A549 (cell line): ENCODE data around the gene CLIP1. TPM values are rescaled to one million over a fixed set of nuclear protein-coding genes. Genes with fewer than 3 reads are reported as not detected.
A peak's percentile ranks its signal among the peaks of the same experiment; 100 is the strongest.
"Not testable (repeated sequence)": the region's sequence is repeated elsewhere in the genome, so short reads cannot be mapped to it uniquely, and the experiment has no call there.

Experiments
- ATAC-seq, 2 experiments: fragments of 200-7000 bp in 1 of 2; fragments of >200 bp in 1 of 2; cut with Nextera tagmentation in 1 of 2; cut with Tn5 transposase in 1 of 2; 3 replicates each; pipeline versions ENCODE4 v1.8.0 to v1.9.1; 2018 to 2020; ENCODE audit warnings: mild to moderate bottlenecking in 1 of 2, moderate library complexity in 1 of 2
- CTCF ChIA-PET: fragments of 300-600 bp; sonication (Branson Sonifier 250); formaldehyde crosslinking; extraction: SDS; loops from one replicate; lab custom pipeline; 2021; ENCODE audit warnings: antibody characterized with exemption, inconsistent platforms; lab: Yijun Ruan, JAX
- POLR2A ChIA-PET: fragments of 350-600 bp; formaldehyde crosslinking; extraction: SDS; loops from one replicate; lab custom pipeline; 2021; ENCODE audit warnings: antibody characterized with exemption, inconsistent platforms; lab: Yijun Ruan, JAX
- DNase-seq, 2 experiments: peaks; one replicate each; pipeline versions ENCODE4 v3.0.0 to v3.0.0-alpha.2; 2011 to 2016; ENCODE audit warnings: low read depth in 1 of 2, low spot score in 1 of 2
- FAIRE-seq: peaks from 2 replicates; lab custom pipeline; 2011; peaks lifted over from hg19 to GRCh38; lab: Jason Lieb, UNC
- H3K27ac ChIP-seq, 2 experiments: fragments of >200 bp; sonication (Bioruptor Twin); formaldehyde crosslinking; 3 replicates each; pipeline ENCODE4 v1.5.1; 2016 to 2017
- H3K4me1 ChIP-seq: fragments of >200 bp; sonication (Bioruptor Twin); formaldehyde crosslinking; 3 replicates; pipeline ENCODE4 v1.6.1; 2016
- H3K4me2 ChIP-seq: fragments of >200 bp; sonication (Bioruptor Twin); formaldehyde crosslinking; 3 replicates; pipeline ENCODE4 v1.6.1; 2016
- H3K4me3 ChIP-seq: fragments of >200 bp; sonication (Bioruptor Twin); formaldehyde crosslinking; 3 replicates; pipeline ENCODE4 v1.5.1; 2016
- H3K9me3 ChIP-seq: fragments of >200 bp; sonication (Bioruptor Twin); formaldehyde crosslinking; 3 replicates; pipeline ENCODE4 v1.6.1; 2016
- CBX2 ChIP-seq: fragments of 200-600 bp; sonication (generic); IDR thresholded peaks from 2 replicates; pipeline ENCODE4 v1.6.1; 2016; ENCODE audit warnings: low read depth, mild to moderate bottlenecking, borderline replicate concordance
- CBX8 ChIP-seq: fragments of 200-600 bp; sonication (generic); IDR thresholded peaks from 2 replicates; pipeline ENCODE4 v1.6.1; 2016
- CEBPB ChIP-seq, 2 experiments: fragments of >200 bp in 1 of 2; sonication (Bioruptor Twin) in 1 of 2; formaldehyde crosslinking in 1 of 2; IDR thresholded peaks; 2 replicates each; pipeline ENCODE4 v1.6.1; 2012 to 2016
- FOSB ChIP-seq: fragments of 250-450 bp; sonication (Bioruptor Pico); IDR thresholded peaks from 2 replicates; pipeline ENCODE4 v1.5.0; 2020; ENCODE audit warnings: mild to moderate bottlenecking, moderate library complexity
- GATA3 ChIP-seq: IDR thresholded peaks from 2 replicates; pipeline ENCODE4 v1.6.1; 2012; ENCODE audit warnings: borderline replicate concordance
- HEYL ChIP-seq: fragments of 250-450 bp; sonication (Bioruptor Pico); IDR thresholded peaks from 2 replicates; pipeline ENCODE4 v1.8.0; 2021; ENCODE audit warnings: mild to moderate bottlenecking, moderate library complexity
- HOXB13 ChIP-seq: fragments of 250-450 bp; sonication (Bioruptor Pico); IDR thresholded peaks from 2 replicates; pipeline ENCODE4 v1.5.0; 2020; ENCODE audit warnings: low read depth, mild to moderate bottlenecking, moderate library complexity
- MAZ ChIP-seq: fragments of 150-350 bp; IDR thresholded peaks from 2 replicates; pipeline ENCODE4 v1.6.1; 2014; ENCODE audit warnings: antibody characterized with exemption, low read depth, low read length, borderline replicate concordance
- PHF8 ChIP-seq: fragments of 200-600 bp; sonication (generic); IDR thresholded peaks from 2 replicates; pipeline ENCODE4 v1.6.1; 2016; ENCODE audit warnings: low read depth, mild to moderate bottlenecking, antibody characterized with exemption, moderate library complexity, borderline replicate concordance
- POLR2AphosphoS2 ChIP-seq: conservative IDR thresholded peaks from 2 replicates; pipeline ENCODE4 v1.6.1; 2012; ENCODE audit warnings: low read length, improper control_type of control experiment, inconsistent platforms
- RAD21 ChIP-seq, 2 experiments: fragments of >200 bp in 1 of 2; sonication (Bioruptor Twin) in 1 of 2; formaldehyde crosslinking in 1 of 2; IDR thresholded peaks in 1 of 2; conservative IDR thresholded peaks in 1 of 2; 2 replicates in 1 of 2; 3 replicates in 1 of 2; pipeline ENCODE4 v1.6.1; 2012 to 2018; ENCODE audit warnings: inconsistent platforms in 1 of 2
- WGBS: methylation state at CpG from one replicate; pipeline ENCODE4 v1.1.6; 2017; ENCODE audit errors: missing lambda C conversion rate; 5-methylcytosine and 5-hydroxymethylcytosine counted together
- polyA plus RNA-seq, 4 experiments: library from polyadenylated mRNA; depleted of rRNA in 3 of 4; stranded (reverse); fragments of >200 nt; fragmentation: RNase III in 1 of 4; extraction: RNeasy Plus Mini Kit Qiagen cat#74134 plus additional on column Dnase treatment in 1 of 4; gene quantifications; 2 replicates in 3 of 4; 3 replicates in 1 of 4; pipeline ENCODE4 v1.2.3, GENCODE V29; 2011 to 2017
- TF ChIP-seq, protein P1 (sequence below): fragments of >200 bp; sonication (Bioruptor Twin); formaldehyde crosslinking; IDR thresholded peaks from 3 replicates; pipeline ENCODE4 v1.6.1; 2016

Gene CLIP1
- polyA plus RNA-seq, 2 of the 4 experiments (the other 2 are of a cell fraction), result 43.0 to 133 TPM

DNA sequence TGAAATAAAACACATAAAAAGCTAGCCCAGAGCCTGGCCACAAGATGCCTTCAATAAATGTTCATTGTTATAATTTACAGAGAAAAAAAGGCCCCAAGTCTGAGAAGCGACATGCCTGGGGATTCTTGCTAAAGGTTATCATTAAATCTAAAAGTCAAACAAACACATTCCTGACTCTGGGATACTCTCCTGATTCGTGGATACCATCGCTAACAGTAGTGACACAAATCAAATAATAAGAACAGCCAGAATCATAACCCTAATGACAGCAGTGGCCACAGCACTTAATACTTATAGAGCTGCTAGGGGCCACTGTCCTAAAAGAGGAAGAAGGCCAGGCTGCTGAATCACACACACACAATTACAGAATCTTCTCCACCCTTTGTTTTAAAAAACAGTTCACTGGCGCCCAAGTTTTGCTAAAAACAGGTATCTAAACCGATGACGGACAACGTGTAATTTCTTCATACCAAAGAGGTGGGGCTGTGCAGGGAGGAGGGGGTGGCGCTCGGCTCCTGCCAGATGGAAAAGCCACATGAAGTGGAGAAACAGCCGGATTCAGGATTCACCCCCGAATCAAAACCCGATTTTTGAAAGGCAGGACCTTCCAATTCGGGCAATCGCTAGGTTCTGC is 1.2 kb downstream of the CLIP1 start:
- Histone ChIP-seq H3K4me1 (peaks cover 48% of the 10 kb centered on the region), H3K9me3 (no peaks in the 10 kb centered on the region), H3K4me3 (peak overlapping the region; percentile 79), H3K4me2 (peak overlapping the region; percentile 86), H3K27ac (peak overlapping the region; percentile 100)
- DNase-seq (peak; percentile 49 to 75), FAIRE-seq (no peak), ATAC-seq (peak; percentile 36 to 60; a peak in 5 of 6 replicates)
- TF ChIP-seq CEBPB (IDR thresholded peaks at IDR 0.05), result 0 out of 4 replicates have a peak, but pooled peaks of 1 of the 2 experiments have one; percentile 9
- no peak for TF ChIP-seq HOXB13
- TF ChIP-seq GATA3, result peak; percentile 69; the same call in 1 of the 2 replicates
- no peak for TF ChIP-seq PHF8
- 0 out of 2 replicates have a peak, but pooled peaks have one; percentile 59 for TF ChIP-seq MAZ
- CTCF ChIA-PET, result interaction anchor here (0.7 to 5.0 kb wide), 15 partner anchors 8 to 65 kb away, joined by 3 to 79 read pairs (median 4); no protein-coding TSS in a partner anchor
- POLR2A ChIA-PET, result interaction anchor here (0.6 to 3.2 kb wide), 7 partner anchors 15 to 105 kb away, joined by 3 to 55 read pairs (median 3); partner anchors contain the start of genes KNTC1 and RSRC2
- under 1% methylated on average over 14 of the region's 14 CpGs for WGBS

DNA sequence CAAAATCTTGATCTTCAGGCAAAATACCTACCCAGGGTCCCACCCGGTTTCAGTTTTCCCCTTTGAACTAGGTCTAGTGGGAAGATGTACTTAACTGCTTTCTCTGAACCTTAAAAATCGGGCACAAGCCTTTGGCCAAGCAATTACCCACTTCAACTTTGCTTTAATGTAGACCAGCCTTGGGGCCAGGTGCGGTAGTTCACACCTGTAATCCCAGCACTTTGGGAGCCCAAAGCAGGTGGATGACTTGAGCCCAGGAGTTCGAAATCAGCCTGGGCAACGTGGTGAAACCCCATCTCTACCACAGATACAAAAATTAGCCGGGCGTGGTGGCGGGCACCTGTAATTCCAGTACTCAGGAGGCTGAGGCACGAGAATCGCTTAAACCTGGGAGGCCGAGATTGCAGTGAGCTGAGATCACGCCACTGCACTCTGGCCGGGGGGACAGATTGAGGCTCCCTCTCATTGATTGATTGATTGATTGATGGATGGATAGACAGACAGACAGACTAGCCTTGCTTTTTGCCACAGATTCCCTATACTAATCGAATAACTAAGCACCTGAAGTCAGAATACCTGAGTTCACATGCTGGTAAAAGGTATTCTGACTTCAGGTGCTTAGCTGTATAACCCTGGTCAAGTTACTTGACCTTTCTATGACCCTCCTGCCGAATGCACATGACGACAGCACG is 1.9 kb downstream of the CLIP1 start:
- CTCF ChIA-PET, result interaction anchor here (0.6 to 5.0 kb wide), 8 partner anchors 11 to 64 kb away, joined by 3 to 79 read pairs (median 4); no protein-coding TSS in a partner anchor

DNA sequence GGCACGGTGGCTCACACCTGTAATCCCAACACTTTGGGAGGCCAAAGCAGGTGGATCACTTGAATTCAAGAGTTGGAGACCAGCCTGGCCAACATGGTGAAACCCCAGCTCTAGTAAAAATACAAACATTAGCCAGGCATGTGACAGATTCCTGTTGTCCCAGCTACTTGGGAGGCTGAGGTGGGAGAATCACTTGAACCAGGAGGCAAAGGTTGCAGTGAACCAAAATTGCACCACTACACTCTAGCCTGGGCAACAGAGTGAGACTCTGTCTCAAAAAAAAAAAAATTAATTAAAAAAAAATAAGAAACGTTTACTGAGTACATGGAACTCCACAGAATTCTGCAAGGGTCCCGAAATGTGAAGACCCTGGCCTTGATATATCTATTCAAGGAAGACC is 3.4 kb downstream of the CLIP1 start:
- FAIRE-seq, H3K4me3 ChIP-seq, ATAC-seq, H3K9me3 ChIP-seq, DNase-seq: not testable (repeated sequence)
- POLR2A ChIA-PET, result interaction anchor here (0.9 kb wide), 1 partner anchor 13 kb away, joined by 3 read pairs; no protein-coding TSS in a partner anchor
- Histone ChIP-seq H3K27ac (peak overlapping the region; percentile 47 to 100; a peak in 5 of 6 replicates), H3K4me1 (peaks cover 48% of the 10 kb centered on the region), H3K4me2 (peak overlapping the region; percentile 86)
- CTCF ChIA-PET, result interaction anchor here (1.7 to 2.9 kb wide), 5 partner anchors 12 to 63 kb away, joined by 3 to 19 read pairs (median 8); no protein-coding TSS in a partner anchor
- 86% methylated on average over 3 of the region's 3 CpGs for WGBS

More for the DNA sequence above, 1.9 kb downstream of the CLIP1 start:
- 61% methylated on average over 17 of the region's 17 CpGs for WGBS
- DNase-seq, result no peak
- H3K9me3 ChIP-seq, result no peaks in the 10 kb centered on the region
- peak overlapping the region; percentile 86 for H3K4me2 ChIP-seq
- no peak for FAIRE-seq
- TF ChIP-seq POLR2AphosphoS2 (no peak), CBX2 (no peak), HEYL (CRISPR knock-in tag) (no peak), FOSB (CRISPR knock-in tag) (no peak), RAD21 (conservative IDR thresholded peaks at IDR 0.05 in 1 of 2, IDR thresholded peaks at IDR 0.05 in 1 of 2) (no peak), GATA3 (no peak), CBX8 (no peak)
- TF ChIP-seq, protein P1, sequence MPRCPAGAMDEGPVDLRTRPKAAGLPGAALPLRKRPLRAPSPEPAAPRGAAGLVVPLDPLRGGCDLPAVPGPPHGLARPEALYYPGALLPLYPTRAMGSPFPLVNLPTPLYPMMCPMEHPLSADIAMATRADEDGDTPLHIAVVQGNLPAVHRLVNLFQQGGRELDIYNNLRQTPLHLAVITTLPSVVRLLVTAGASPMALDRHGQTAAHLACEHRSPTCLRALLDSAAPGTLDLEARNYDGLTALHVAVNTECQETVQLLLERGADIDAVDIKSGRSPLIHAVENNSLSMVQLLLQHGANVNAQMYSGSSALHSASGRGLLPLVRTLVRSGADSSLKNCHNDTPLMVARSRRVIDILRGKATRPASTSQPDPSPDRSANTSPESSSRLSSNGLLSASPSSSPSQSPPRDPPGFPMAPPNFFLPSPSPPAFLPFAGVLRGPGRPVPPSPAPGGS, result no peak
- peak overlapping the region; percentile 100 for H3K27ac ChIP-seq
- H3K4me1 ChIP-seq, result peaks cover 54% of the 10 kb centered on the region
- no peak for ATAC-seq
- H3K4me3 ChIP-seq, result peak overlapping the region; percentile 79
- POLR2A ChIA-PET, result interaction anchor here (2.7 to 3.2 kb wide), 2 partner anchors 14 to 20 kb away, joined by 18 to 55 read pairs; no protein-coding TSS in a partner anchor

DNA sequence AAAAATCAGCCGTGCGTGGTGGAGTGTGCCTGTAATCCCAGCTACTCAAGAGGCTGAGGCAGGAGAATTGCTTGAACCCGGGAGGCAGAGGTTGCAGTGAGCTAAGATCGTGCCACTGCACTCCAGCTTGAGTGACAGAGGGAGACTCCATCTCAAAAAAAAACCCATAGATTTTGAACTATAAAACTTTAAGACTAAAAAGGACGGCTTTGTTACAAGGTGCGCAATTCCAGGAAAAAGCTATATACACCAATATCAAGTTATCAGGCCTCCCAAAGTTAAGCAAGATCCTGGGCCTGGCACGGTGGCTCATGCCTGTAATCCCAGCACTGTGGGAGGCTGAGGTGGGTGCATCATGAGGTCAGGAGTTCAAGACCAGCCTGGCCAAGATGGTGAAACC is 6.8 kb downstream of the CLIP1 start:
- WGBS, result 90% methylated on average over 7 of the region's 7 CpGs
- ChIA-PET CTCF (interaction anchor here (0.8 to 8.5 kb wide), 6 partner anchors 9 to 80 kb away, joined by 3 to 49 read pairs (median 6); no protein-coding TSS in a partner anchor), POLR2A (interaction anchor here (1.6 kb wide), 1 partner anchor 9 kb away, joined by 4 read pairs; no protein-coding TSS in a partner anchor)

More for the DNA sequence above, 6.8 kb downstream of the CLIP1 start:
- not testable (repeated sequence) for DNase-seq, FAIRE-seq, ATAC-seq, H3K9me3 ChIP-seq, H3K4me2 ChIP-seq, H3K4me3 ChIP-seq
- peaks cover 60% of the 10 kb centered on the region for H3K4me1 ChIP-seq
- peak overlapping the region in 1 of 2 experiments; percentile 18; a peak in 2 of 6 replicates for H3K27ac ChIP-seq
